Left forelimb (tissue), 1 donor: Measurements from ENCODE around the gene PVALEF.

Experiments
- DNase-seq: peaks from one replicate; pipeline ENCODE4 v3.0.0-alpha.2; 2018; ENCODE audit warnings: low spot score

Gene PVALEF

GRCh38 chr17:81161972-81162371 lies 3.3 kb upstream of the PVALEF start:
- DNase-seq: no peak

GRCh38 chr17:81162491-81162890 lies 2.8 kb upstream of the PVALEF start:
- DNase-seq: no peak

GRCh38 chr17:81163051-81163695 lies 2.1 kb upstream of the PVALEF start:
- DNase-seq: no peak

- DNase-seq: no peak
Observed at GRCh38 chr17:81163703-81164370, 1.5 kb upstream of the PVALEF start.

- no peak for DNase-seq
Observed at GRCh38 chr17:81164371-81165245, 699 bp upstream of the PVALEF start.

- no peak for DNase-seq
Observed at GRCh38 chr17:81166033-81166492, 756 bp downstream of the PVALEF start, which contains the start of gene AATK. TSS of gene AATK (minus strand) at chr17:81166221. CDS start at chr17:81165992, 229 bp downstream.

GRCh38 chr17:81167194-81167524 lies 1.9 kb downstream of the PVALEF start:
- DNase-seq: no peak

- no peak for DNase-seq
Observed at GRCh38 chr17:81167638-81168037, 2.3 kb downstream of the PVALEF start.

GRCh38 chr17:81169870-81170309 lies 4.6 kb downstream of the PVALEF start:
- DNase-seq: no peak

- DNase-seq: no peak
Observed at GRCh38 chr17:81170727-81171494, 5.6 kb downstream of the PVALEF start.

GRCh38 chr17:81171941-81172340 lies 6.6 kb downstream of the PVALEF start:
- no peak for DNase-seq

GRCh38 chr17:81173052-81173761 lies 7.9 kb downstream of the PVALEF start:
- DNase-seq: no peak

GRCh38 chr17:81173762-81174155 lies 8.5 kb downstream of the PVALEF start:
- no peak for DNase-seq

GRCh38 chr17:81176666-81177065 lies 11.4 kb downstream of the PVALEF start:
- DNase-seq: no peak

GRCh38 chr17:81178136-81179091 lies 13.1 kb downstream of the PVALEF start:
- DNase-seq: no peak

GRCh38 chr17:81179220-81179619 lies 13.9 kb downstream of the PVALEF start:
- DNase-seq: no peak

GRCh38 chr17:81179861-81180260 lies 14.6 kb downstream of the PVALEF start:
- no peak for DNase-seq

GRCh38 chr17:81180836-81181810 lies 15.8 kb downstream of the PVALEF start:
- DNase-seq: no peak

GRCh38 chr17:81181811-81182185 lies 16.5 kb downstream of the PVALEF start:
- DNase-seq: no peak
